HL-60 (cell line): Measurements from ENCODE around the gene NFATC1.

Experiments used
- CTCF ChIP-seq: IDR thresholded peaks from one replicate; pipeline ENCODE4 v1.5.1; 2011; ENCODE audit warnings: low read length, control low read depth, inconsistent platforms; ENCODE audit not compliant: insufficient read depth
- GABPA ChIP-seq: IDR thresholded peaks from 2 replicates; pipeline ENCODE4 v1.6.1; 2012; ENCODE audit warnings: low read depth
- POLR2AphosphoS5 ChIP-seq: IDR thresholded peaks from 2 replicates; pipeline ENCODE4 v1.6.1; 2012; ENCODE audit warnings: low read depth
- REST ChIP-seq: IDR thresholded peaks from 2 replicates; pipeline ENCODE4 v1.6.1; 2012; ENCODE audit warnings: low read depth; ENCODE audit not compliant: insufficient replicate concordance
- SPI1 ChIP-seq: IDR thresholded peaks from 2 replicates; pipeline ENCODE4 v1.6.1; 2012; ENCODE audit warnings: low read depth, mild to moderate bottlenecking, borderline replicate concordance

GRCh38 chr18:79487801-79488201, 92.1 kb downstream of the NFATC1 start:
- TF ChIP-seq CTCF (no peak), POLR2AphosphoS5 (no peak), REST (no peak), GABPA (no peak), SPI1 (no peak)
